Measurements from ENCODE around the gene FASTKD2. TPM values are rescaled to one million over a fixed set of nuclear protein-coding genes. Genes with fewer than 3 reads are reported as not detected.

The FASTKD2 gene
- total RNA-seq, 3 donors from 2014 or later = 29.3 to 52.7 (median 32.4) TPM

DNA sequence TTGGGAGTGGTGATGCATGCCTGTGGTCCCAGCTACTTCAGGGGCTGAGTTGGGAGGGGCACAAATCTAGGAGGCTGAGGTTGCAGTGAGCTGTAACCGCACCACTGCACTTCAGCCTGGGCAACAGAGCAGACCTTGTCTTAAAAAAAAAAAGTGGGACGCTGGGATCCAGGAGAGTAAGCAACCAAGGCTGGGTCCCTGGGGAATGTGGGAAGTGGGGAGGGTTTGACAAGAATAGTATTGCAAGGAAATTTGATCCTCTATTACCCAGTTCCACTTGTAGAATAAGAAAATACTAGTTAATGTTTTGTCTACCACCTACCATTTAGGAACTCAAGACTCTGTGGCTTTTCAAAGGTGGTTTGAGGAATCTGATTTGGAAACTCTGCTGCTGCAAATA lies 26.1 kb upstream of the FASTKD2 start:
- Histone ChIP-seq H3K4me3 (no peak overlapping the region), H3K4me1 (no peaks in the 10 kb centered on the region)
- intact Hi-C loops (cut with DNase I; ENCODE audit: low total_unique reads) = no loop called here

GRCh38 chr2:206740800-206741199 lies 24.6 kb upstream of the FASTKD2 start:
- no peaks in the 10 kb centered on the region for H3K9me3 ChIP-seq
- no peaks in the 10 kb centered on the region for H3K27me3 ChIP-seq
- H3K4me1 ChIP-seq = no peaks in the 10 kb centered on the region
- no peak overlapping the region for H3K27ac ChIP-seq
- no peaks in the 10 kb centered on the region for H3K36me3 ChIP-seq
- H3K4me3 ChIP-seq = no peak overlapping the region
- TF ChIP-seq POLR2AphosphoS5 (IDR thresholded peaks at IDR 0.05) (no peak), POLR2A (IDR thresholded peaks at IDR 0.05) (no peak)
- TF ChIP-seq, protein P1, sequence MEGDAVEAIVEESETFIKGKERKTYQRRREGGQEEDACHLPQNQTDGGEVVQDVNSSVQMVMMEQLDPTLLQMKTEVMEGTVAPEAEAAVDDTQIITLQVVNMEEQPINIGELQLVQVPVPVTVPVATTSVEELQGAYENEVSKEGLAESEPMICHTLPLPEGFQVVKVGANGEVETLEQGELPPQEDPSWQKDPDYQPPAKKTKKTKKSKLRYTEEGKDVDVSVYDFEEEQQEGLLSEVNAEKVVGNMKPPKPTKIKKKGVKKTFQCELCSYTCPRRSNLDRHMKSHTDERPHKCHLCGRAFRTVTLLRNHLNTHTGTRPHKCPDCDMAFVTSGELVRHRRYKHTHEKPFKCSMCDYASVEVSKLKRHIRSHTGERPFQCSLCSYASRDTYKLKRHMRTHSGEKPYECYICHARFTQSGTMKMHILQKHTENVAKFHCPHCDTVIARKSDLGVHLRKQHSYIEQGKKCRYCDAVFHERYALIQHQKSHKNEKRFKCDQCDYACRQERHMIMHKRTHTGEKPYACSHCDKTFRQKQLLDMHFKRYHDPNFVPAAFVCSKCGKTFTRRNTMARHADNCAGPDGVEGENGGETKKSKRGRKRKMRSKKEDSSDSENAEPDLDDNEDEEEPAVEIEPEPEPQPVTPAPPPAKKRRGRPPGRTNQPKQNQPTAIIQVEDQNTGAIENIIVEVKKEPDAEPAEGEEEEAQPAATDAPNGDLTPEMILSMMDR (IDR thresholded peaks at IDR 0.05) = no peak
- no peak for DNase-seq (ENCODE audit: low spot score in 2 of 2)
- intact Hi-C loops (cut with DNase I; ENCODE audit: low total_unique reads) = no loop called here

More for the DNA sequence above, 26.1 kb upstream of the FASTKD2 start:
- H3K27ac ChIP-seq = no peak overlapping the region
- DNase-seq (ENCODE audit: low spot score in 2 of 2) = no peak
- no peaks in the 10 kb centered on the region for H3K9me3 ChIP-seq
- H3K36me3 ChIP-seq = no peaks in the 10 kb centered on the region
- no peaks in the 10 kb centered on the region for H3K27me3 ChIP-seq
- TF ChIP-seq POLR2AphosphoS5 (IDR thresholded peaks at IDR 0.05) = no peak
- no peak for TF ChIP-seq POLR2A (IDR thresholded peaks at IDR 0.05)
- TF ChIP-seq, protein P1 (IDR thresholded peaks at IDR 0.05) = no peak

DNA sequence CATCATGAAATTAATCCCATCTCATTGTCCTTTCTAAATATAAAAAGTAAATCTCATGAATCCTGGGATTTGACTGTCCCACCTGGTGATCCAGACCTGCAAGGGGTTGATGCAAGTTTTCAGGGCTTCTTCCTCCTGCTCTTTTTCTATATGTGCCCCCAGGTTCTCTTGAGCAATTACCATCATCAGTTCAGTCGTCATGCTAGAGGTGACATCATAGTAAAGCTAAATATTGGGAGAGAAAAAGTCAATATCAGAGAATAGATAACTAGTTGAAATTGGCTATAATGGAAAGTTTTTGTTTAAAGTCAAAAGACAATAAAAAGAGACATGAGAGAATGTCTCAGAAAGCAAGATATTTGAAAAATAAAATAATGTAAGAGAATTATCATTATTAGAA lies 8.6 kb upstream of the FASTKD2 start:
- no peak for DNase-seq (ENCODE audit: low spot score in 2 of 2)
- Histone ChIP-seq H3K4me3 (no peak overlapping the region), H3K27me3 (no peaks in the 10 kb centered on the region), H3K4me1 (no peaks in the 10 kb centered on the region), H3K9me3 (no peaks in the 10 kb centered on the region), H3K36me3 (no peaks in the 10 kb centered on the region), H3K27ac (no peak overlapping the region)
- TF ChIP-seq, protein P1 (IDR thresholded peaks at IDR 0.05) = no peak
- TF ChIP-seq POLR2A (IDR thresholded peaks at IDR 0.05) (no peak), POLR2AphosphoS5 (IDR thresholded peaks at IDR 0.05) (no peak)
- intact Hi-C loops (cut with DNase I; ENCODE audit: low total_unique reads) = no loop called here

DNA sequence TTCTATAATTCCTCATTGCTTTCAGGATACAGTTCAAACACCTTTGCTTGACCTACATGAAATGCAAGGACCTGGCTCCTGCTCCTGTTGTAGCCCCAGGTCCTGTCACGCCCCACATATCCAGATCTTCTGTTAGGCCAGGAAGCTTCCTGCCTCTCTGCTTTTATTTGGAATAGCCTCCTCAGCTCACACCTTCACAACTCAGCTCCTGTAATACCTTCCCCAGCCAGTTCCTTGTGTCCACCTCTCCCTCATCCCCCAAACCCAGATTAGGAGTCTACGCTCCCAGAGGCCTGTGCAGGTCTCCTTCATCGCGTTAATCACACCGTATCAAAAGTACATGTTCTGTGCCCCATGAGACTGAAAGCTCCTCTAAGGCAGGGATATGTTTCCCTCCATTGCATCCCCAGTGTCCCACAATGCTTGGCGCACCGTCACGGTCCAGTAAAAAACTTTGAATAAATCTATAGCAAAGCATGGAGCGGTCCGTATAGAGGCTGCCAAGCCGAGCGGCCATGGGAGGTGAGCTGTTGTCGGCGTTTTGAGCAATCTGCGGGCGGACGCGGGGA lies 649 bp upstream of the FASTKD2 start:
- Histone ChIP-seq H3K9me3 (no peaks in the 10 kb centered on the region), H3K27me3 (no peaks in the 10 kb centered on the region), H3K4me1 (no peaks in the 10 kb centered on the region), H3K27ac (peak overlapping the region; percentile 91 to 94), H3K4me3 (peak overlapping the region; percentile 73 to 85 (median 83)), H3K36me3 (no peaks in the 10 kb centered on the region)
- no peak for DNase-seq (ENCODE audit: low spot score in 2 of 2)
- intact Hi-C loops (cut with DNase I; ENCODE audit: low total_unique reads) = no loop called here
- TF ChIP-seq, protein P1 (IDR thresholded peaks at IDR 0.05) = no peak
- TF ChIP-seq POLR2A (IDR thresholded peaks at IDR 0.05) (no peak), POLR2AphosphoS5 (IDR thresholded peaks at IDR 0.05) (peak in 1 of 3 donors; percentile 5)

GRCh38 chr2:206766057-206766930 lies 888 bp downstream of the FASTKD2 start:
- Histone ChIP-seq H3K27me3 (no peaks in the 10 kb centered on the region), H3K36me3 (no peaks in the 10 kb centered on the region), H3K4me3 (peak overlapping the region; percentile 73 to 85 (median 83)), H3K4me1 (no peaks in the 10 kb centered on the region), H3K9me3 (no peaks in the 10 kb centered on the region), H3K27ac (peak overlapping the region; percentile 91 to 94)
- intact Hi-C loops (cut with DNase I; ENCODE audit: low total_unique reads) = no loop called here
- DNase-seq (ENCODE audit: low spot score in 2 of 2) = no peak
- TF ChIP-seq POLR2A (IDR thresholded peaks at IDR 0.05) (no peak), POLR2AphosphoS5 (IDR thresholded peaks at IDR 0.05) (no peak)
- TF ChIP-seq, protein P1 (IDR thresholded peaks at IDR 0.05) = no peak

Measured in breast epithelium (tissue), 4 donors.